AG10803 (cell line): ENCODE results near the gene TMEM184C.

Source experiments
- DNase-seq: peaks from one replicate; pipeline ENCODE4 v3.0.0; 2010; ENCODE audit warnings: low read depth
- H3K4me3 ChIP-seq: 2 replicates; pipeline ENCODE4 v1.5.1; 2011; ENCODE audit warnings: mild to moderate bottlenecking, low read length, control low read depth
- TF ChIP-seq, protein P1 (sequence below): conservative IDR thresholded peaks from 2 replicates; pipeline ENCODE4 v1.5.1; 2011; ENCODE audit warnings: mild to moderate bottlenecking, low read length, control low read depth, inconsistent platforms

Gene TMEM184C

DNA sequence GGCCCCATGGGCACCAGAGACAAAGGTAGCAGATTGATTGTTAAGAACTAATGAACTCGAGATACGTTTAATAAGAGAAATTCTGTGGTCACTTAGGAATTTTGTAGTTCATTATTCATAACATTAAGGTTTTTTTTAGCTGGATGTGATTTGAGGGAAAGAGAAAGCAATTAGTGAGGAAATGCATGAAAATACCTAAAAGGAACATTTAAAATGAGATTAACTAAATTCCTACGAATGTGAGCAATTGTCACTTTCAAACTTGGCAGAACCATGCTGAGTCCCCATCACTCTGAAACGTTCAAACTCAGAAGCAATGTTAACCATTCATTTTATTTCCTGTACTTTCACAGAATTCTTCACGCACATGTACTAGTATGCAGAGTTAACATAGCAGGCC lies 60.9 kb downstream of the TMEM184C start:
- DNase-seq = no peak
- H3K4me3 ChIP-seq = no peak overlapping the region
- TF ChIP-seq, protein P1, sequence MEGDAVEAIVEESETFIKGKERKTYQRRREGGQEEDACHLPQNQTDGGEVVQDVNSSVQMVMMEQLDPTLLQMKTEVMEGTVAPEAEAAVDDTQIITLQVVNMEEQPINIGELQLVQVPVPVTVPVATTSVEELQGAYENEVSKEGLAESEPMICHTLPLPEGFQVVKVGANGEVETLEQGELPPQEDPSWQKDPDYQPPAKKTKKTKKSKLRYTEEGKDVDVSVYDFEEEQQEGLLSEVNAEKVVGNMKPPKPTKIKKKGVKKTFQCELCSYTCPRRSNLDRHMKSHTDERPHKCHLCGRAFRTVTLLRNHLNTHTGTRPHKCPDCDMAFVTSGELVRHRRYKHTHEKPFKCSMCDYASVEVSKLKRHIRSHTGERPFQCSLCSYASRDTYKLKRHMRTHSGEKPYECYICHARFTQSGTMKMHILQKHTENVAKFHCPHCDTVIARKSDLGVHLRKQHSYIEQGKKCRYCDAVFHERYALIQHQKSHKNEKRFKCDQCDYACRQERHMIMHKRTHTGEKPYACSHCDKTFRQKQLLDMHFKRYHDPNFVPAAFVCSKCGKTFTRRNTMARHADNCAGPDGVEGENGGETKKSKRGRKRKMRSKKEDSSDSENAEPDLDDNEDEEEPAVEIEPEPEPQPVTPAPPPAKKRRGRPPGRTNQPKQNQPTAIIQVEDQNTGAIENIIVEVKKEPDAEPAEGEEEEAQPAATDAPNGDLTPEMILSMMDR = no peak

DNA sequence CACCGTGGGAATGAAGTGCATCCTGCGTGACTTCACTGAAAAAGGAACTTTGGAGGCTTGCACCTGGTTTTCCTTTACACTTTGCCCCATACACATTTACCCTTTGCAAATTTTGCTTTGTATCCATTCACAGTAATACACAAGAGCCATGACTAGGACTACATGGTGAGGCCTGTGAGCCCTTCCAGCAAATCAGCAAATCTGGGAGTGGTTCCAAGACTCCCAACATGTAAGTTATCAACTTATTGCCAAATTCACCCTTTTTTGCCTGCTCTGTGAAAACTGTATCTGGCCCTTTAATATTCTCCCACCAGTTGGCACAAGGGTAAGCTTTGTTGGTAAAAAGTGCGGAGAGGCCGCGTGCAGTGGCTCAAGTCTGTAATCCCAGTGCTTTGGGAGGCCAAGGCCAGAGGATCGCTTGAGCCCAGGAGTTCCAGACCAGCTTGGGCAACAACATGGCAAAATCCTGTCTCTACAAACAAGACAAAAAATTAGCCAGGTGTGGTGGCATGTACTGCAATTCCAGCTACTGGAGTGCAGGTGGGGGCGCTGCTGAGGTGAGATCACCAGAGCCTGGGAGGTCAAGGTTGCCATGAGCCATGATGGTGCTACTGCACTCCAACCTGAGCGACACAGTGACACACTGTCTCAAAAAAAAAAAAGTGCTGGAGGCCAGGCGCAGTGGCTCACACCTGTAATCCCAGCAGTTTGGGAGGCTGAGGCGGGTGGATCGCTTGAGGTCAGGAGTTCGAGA lies 61.8 kb downstream of the TMEM184C start:
- no peak overlapping the region for H3K4me3 ChIP-seq
- peak; percentile 20 for DNase-seq
- TF ChIP-seq, protein P1 = no peak

DNA sequence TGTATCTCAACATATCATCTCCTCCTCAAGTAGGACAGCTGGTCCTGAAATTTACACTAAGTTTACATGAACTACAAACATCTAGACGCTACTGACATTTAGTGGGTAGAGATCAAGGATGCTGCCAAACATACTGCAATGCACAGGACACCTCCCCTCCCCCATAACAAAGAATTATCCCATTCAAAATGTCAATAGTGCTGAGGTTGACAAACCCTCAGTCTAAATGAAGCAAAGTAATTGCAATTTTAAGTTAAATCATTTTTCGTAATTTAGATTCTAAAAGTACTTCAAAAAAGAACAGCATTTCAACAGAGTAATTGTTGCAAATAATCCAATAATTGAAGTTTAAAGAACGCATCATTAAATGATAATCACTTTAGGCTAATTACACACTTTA lies 65.6 kb downstream of the TMEM184C start:
- no peak for DNase-seq
- TF ChIP-seq, protein P1 = no peak
- peak overlapping the region; percentile 90 for H3K4me3 ChIP-seq

DNA sequence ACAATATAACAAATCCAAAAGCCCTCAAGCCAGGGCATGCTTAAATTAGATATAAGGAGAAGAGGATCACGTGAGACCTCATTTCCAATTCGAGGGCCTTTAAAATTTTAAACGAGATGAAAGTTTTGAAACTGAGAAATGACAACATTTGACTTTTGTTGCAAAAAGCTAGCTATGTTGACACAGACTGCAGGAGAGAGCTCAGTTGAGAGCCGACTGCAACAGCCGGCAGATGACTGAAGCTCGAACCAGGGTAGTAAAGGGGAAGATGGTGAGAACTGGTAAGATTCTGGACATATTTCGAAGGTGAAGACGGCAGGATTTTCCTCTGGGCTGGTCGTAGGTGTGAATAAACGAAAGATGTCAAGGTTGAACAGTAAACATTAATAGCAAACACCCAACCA lies 66.0 kb downstream of the TMEM184C start:
- TF ChIP-seq, protein P1 = no peak
- peak; percentile 36 for DNase-seq
- peak overlapping the region; percentile 90 for H3K4me3 ChIP-seq

DNA sequence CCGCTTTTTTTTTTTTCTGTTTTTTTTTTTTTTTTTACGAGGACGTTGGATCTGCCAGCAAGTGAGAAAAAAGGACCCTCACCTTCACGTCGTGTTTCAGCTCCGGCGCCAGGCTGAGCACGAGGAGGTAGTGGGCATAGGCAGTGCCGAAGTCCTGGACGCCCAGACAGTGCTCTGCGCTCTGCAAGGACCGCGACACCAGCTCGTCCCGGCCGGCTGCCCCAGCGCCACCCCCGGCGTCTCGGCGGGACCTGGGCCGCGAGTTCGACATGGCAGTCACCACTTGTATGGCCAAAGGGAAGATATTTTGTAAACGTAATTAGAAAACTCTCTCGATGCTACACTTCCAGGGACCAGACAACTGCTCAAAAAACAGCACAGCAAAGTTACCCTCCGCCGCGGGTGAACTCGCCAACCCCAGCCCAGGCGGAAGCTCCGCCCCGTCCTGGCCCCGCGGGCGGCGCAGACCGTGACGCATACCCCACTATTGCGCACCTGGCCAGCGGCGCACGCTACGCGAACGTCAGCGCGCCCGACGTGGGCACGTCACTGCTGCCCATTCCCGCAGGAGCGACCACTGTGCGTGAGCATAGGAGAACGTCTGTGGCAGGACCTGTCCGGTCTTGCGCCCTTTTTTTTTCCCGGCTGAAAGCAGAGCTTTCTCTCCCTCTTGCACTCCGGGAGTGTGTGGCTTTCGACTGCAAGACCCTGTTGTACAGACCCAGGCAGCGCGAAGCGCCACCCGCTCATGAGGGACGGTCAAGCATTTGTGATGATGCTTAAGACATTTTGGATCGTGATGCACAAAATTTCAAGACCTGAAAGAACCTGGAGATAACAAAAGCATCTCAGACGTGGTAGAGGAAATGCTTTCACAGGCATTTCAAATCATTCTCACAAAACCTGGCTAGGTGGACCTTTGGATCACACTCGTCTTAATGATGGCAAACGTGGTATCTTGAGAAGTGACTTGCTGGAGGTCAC lies 66.8 kb downstream of the TMEM184C start, which contains the start of gene PRMT9:
PRMT9 (minus strand) TSS at position 447 of the 984 bp plus-strand sequence; CDS start at position 271, 176 bp downstream.
- TF ChIP-seq, protein P1 = no peak
- peak within 1 kb of the TSS; percentile 90 for H3K4me3 ChIP-seq
- peak; percentile 85 for DNase-seq

DNA sequence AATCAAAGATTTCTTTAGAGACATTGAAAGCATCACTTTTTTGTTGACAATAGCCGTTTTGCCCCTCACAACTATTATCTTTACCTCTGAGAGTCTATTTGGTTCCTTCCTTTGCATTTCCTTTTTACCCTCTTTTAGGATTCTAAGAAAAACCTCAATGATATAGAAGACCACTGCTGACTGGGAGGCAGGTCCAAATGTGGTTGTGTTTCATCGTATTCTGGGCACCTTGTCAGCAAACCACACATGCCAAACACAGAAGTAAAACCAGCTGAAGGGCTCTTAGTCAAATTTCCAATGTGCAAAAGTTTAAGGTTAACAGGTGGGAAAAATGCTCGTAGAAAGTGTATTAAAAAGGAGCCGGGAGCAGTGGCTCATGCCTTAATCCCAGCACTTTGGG lies 71.9 kb downstream of the TMEM184C start:
- no peak for DNase-seq
- TF ChIP-seq, protein P1 = no peak
- H3K4me3 ChIP-seq = no peak overlapping the region
